ENCODE data around the gene MIEN1.

MIEN1 gene

GRCh38 chr17:39696731-39697130 lies 33.6 kb downstream of the MIEN1 start:
- no peak overlapping the region for H3K4me3 Mint-ChIP-seq
- H3K4me1 Mint-ChIP-seq = peaks cover 4% of the 10 kb centered on the region
- ATAC-seq (ENCODE audit: low read depth) (no peak), DNase-seq (ENCODE audit: low spot score in 2 of 2) (no peak)
- peaks cover 13% of the 10 kb centered on the region for H3K36me3 Mint-ChIP-seq
- no peaks in the 10 kb centered on the region for H3K9me3 Mint-ChIP-seq
- no peak overlapping the region for H3K27ac Mint-ChIP-seq
- peaks cover 21% of the 10 kb centered on the region for H3K27me3 Mint-ChIP-seq

- Mint-ChIP-seq H3K27me3 (peaks cover 12% of the 10 kb centered on the region), H3K36me3 (peaks cover 13% of the 10 kb centered on the region), H3K4me3 (no peak overlapping the region), H3K9me3 (no peaks in the 10 kb centered on the region), H3K4me1 (peaks cover 4% of the 10 kb centered on the region), H3K27ac (no peak overlapping the region)
- DNase-seq (ENCODE audit: low spot score in 2 of 2) = no peak
- ATAC-seq (ENCODE audit: low read depth) = no peak
These were observed 35.2 kb downstream of the MIEN1 start for GRCh38 chr17:39695089-39695474.

GRCh38 chr17:39694593-39694992 lies 35.7 kb downstream of the MIEN1 start:
- no peak for DNase-seq (ENCODE audit: low spot score in 2 of 2)
- Mint-ChIP-seq H3K9me3 (no peaks in the 10 kb centered on the region), H3K4me1 (peaks cover 1% of the 10 kb centered on the region), H3K27ac (no peak overlapping the region), H3K27me3 (peaks cover 9% of the 10 kb centered on the region), H3K4me3 (no peak overlapping the region), H3K36me3 (peaks cover 11% of the 10 kb centered on the region)
- ATAC-seq (ENCODE audit: low read depth) = no peak

- H3K27ac Mint-ChIP-seq = peak overlapping the region; percentile 95
- H3K36me3 Mint-ChIP-seq = peaks cover 17% of the 10 kb centered on the region
- peak overlapping the region; percentile 98 for H3K4me3 Mint-ChIP-seq
- ATAC-seq (ENCODE audit: low read depth) (no peak), DNase-seq (ENCODE audit: low spot score in 2 of 2) (no peak)
- H3K4me1 Mint-ChIP-seq = peaks cover 19% of the 10 kb centered on the region
- no peaks in the 10 kb centered on the region for H3K27me3 Mint-ChIP-seq
- peaks cover 4% of the 10 kb centered on the region for H3K9me3 Mint-ChIP-seq
These were observed 41.4 kb downstream of the MIEN1 start for GRCh38 chr17:39688945-39689344.

GRCh38 chr17:39688475-39688835 lies 41.9 kb downstream of the MIEN1 start:
- peak overlapping the region; percentile 98 for H3K4me3 Mint-ChIP-seq
- no peaks in the 10 kb centered on the region for H3K27me3 Mint-ChIP-seq
- no peak for ATAC-seq (ENCODE audit: low read depth)
- DNase-seq (ENCODE audit: low spot score in 2 of 2) = no peak
- H3K4me1 Mint-ChIP-seq = peaks cover 19% of the 10 kb centered on the region
- peak overlapping the region; percentile 95 for H3K27ac Mint-ChIP-seq
- peaks cover 4% of the 10 kb centered on the region for H3K9me3 Mint-ChIP-seq
- H3K36me3 Mint-ChIP-seq = peaks cover 17% of the 10 kb centered on the region

- Mint-ChIP-seq H3K4me3 (peak within 1 kb of the TSS; percentile 98), H3K27ac (peak within 1 kb of the TSS; percentile 95), H3K27me3 (no peaks in the 10 kb centered on the region), H3K4me1 (peaks cover 21% of the 10 kb centered on the region), H3K9me3 (peaks cover 4% of the 10 kb centered on the region), H3K36me3 (peaks cover 19% of the 10 kb centered on the region)
- DNase-seq (ENCODE audit: low spot score in 2 of 2) (peak; percentile 67 to 82), ATAC-seq (ENCODE audit: low read depth) (peak; percentile 89)
These were observed 42.5 kb downstream of the MIEN1 start, which contains the start of gene PGAP3 for GRCh38 chr17:39687546-39688474. TSS of gene PGAP3 (minus strand) at chr17:39688057. CDS start at chr17:39688014, 43 bp downstream.

- Mint-ChIP-seq H3K27me3 (no peaks in the 10 kb centered on the region), H3K27ac (no peak overlapping the region), H3K9me3 (peaks cover 4% of the 10 kb centered on the region), H3K4me3 (peak overlapping the region; percentile 98), H3K36me3 (peaks cover 19% of the 10 kb centered on the region), H3K4me1 (peaks cover 21% of the 10 kb centered on the region)
- DNase-seq (ENCODE audit: low spot score in 2 of 2) = no peak
- no peak for ATAC-seq (ENCODE audit: low read depth)
These were observed 43.2 kb downstream of the MIEN1 start for GRCh38 chr17:39687101-39687545.

- no peak overlapping the region for H3K4me3 Mint-ChIP-seq
- peaks cover 31% of the 10 kb centered on the region for H3K4me1 Mint-ChIP-seq
- H3K36me3 Mint-ChIP-seq = peaks cover 21% of the 10 kb centered on the region
These were observed 45.8 kb downstream of the MIEN1 start for GRCh38 chr17:39684369-39685192.

GRCh38 chr17:39683295-39683939 lies 46.9 kb downstream of the MIEN1 start:
- peaks cover 2% of the 10 kb centered on the region for H3K9me3 Mint-ChIP-seq
- H3K4me1 Mint-ChIP-seq = peaks cover 36% of the 10 kb centered on the region
- H3K36me3 Mint-ChIP-seq = peaks cover 21% of the 10 kb centered on the region
- DNase-seq (ENCODE audit: low spot score in 2 of 2) = no peak
- no peak overlapping the region for H3K27ac Mint-ChIP-seq
- ATAC-seq (ENCODE audit: low read depth) = no peak
- no peaks in the 10 kb centered on the region for H3K27me3 Mint-ChIP-seq
- no peak overlapping the region for H3K4me3 Mint-ChIP-seq

More at GRCh38 chr17:39684369-39685192, 45.8 kb downstream of the MIEN1 start:
- Mint-ChIP-seq H3K9me3 (peaks cover 4% of the 10 kb centered on the region), H3K27me3 (no peaks in the 10 kb centered on the region), H3K27ac (no peak overlapping the region)
- ATAC-seq (ENCODE audit: low read depth) (no peak), DNase-seq (ENCODE audit: low spot score in 2 of 2) (no peak)

- no peak for DNase-seq (ENCODE audit: low spot score in 2 of 2)
- H3K4me3 Mint-ChIP-seq = peak overlapping the region; percentile 16
- H3K4me1 Mint-ChIP-seq = peaks cover 48% of the 10 kb centered on the region
- H3K9me3 Mint-ChIP-seq = no peaks in the 10 kb centered on the region
- H3K36me3 Mint-ChIP-seq = peaks cover 11% of the 10 kb centered on the region
- peak overlapping the region; percentile 85 for H3K27ac Mint-ChIP-seq
- peak; percentile 74 for ATAC-seq (ENCODE audit: low read depth)
- no peaks in the 10 kb centered on the region for H3K27me3 Mint-ChIP-seq
These were observed 50.7 kb downstream of the MIEN1 start for GRCh38 chr17:39679521-39680192.

Data from memory B cell (primary cell).